HS-27A (cell line): Measurements from ENCODE around the gene GTPBP10.

Source experiments
- DNase-seq: peaks from one replicate; pipeline ENCODE4 v3.0.0-alpha.2; 2012; ENCODE audit warnings: low read depth, missing footprints

GTPBP10 gene

DNA sequence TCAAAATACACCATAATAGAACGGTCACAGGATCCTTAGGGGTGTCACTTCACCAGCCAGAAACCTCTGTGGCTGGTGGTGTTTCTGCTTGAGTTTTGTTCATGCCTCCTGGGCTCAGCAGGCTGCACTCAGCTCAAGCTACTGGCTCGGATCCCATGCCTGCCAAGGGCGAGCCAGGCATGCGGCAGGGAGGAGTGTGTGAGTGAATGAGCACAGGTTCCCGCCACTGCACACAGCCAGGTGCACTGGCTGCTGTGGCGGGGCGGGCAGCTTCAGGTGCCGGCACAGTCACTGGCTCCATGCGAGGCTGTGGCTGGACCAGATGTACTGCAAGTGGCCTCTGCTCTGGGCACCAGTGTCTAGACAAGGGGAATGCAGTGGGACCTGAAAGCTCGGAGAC, 86.2 kb downstream of the GTPBP10 start:
- no peak for DNase-seq

DNA sequence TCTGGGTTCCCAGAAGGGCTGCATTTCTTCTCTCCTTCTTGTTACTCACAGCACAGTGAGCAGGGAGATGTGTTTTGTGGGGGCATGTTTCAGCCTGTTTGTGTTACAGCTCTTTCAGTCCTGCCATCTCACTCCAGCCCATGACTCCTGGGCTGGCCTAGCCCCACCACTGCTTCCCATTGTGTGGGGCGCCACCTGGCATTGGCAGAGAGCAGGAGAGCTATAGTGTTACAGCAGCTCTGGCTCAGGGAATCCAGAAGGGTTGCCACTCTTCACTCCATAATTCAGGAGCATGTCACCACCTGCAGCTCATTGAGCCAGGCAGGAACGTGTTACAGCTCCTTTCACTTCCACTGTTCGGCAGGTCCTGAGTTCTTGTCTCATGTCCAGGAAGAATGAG, 86.7 kb downstream of the GTPBP10 start:
- no peak for DNase-seq
